IPS-18c (cell line): ENCODE measurements around the gene PDE2A.

ENCODE experiments used
- H3K4me3 ChIP-seq: 2 replicates; pipeline ENCODE4 v1.7.0; 2013; ENCODE audit warnings: low read depth, mild to moderate bottlenecking, low read length, moderate library complexity; ENCODE audit not compliant: insufficient read depth
- H3K9me3 ChIP-seq: one replicate; pipeline ENCODE4 v1.6.1; 2013; ENCODE audit warnings: mild to moderate bottlenecking, low read length, moderate library complexity; ENCODE audit not compliant: control insufficient read depth, insufficient read depth

PDE2A gene

GRCh38 chr11:72634472-72635095 is 39.6 kb downstream of the PDE2A start:
- Histone ChIP-seq H3K9me3 (no peaks in the 10 kb centered on the region), H3K4me3 (no peak overlapping the region)

DNA sequence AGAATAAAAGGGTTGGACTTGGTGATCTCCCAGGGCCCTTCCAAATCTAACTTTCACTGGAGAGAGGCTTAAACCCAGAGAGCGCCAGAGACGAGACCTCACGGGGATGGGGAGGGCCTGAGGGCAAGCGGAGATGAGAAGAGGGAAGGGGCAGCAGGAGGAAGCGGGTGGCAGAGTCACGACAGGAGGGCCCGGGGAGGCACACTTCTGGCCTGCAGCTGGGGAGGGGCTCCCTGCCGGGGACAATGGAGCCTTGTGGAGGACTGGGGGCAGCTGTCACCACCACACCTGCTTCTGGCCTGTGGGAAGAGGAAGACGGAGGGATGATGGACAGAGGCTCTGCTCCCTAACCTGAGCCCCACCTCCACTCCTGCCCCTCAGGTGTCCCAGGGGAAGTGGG is 40.2 kb downstream of the PDE2A start:
- Histone ChIP-seq H3K9me3 (no peaks in the 10 kb centered on the region), H3K4me3 (no peak overlapping the region)

DNA sequence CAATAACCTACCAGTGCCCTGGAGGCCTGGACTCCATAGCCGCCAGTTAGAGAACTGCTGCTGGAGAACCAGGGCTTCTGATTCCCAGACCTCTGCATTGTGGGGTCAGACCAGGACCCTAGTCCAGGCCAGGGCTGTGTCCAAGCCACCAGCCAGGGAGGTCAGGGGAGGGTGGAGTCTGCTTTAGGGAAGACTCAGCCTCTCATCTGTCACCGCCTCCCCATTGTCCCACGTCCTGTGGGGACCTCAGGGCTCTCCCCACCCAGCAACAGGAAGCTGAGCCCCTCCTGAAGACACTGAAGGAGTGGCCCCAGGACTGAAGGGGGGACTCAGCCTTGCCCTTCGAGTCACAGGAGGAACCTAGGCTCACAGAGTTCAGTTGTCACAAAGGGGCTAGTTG is 41.2 kb downstream of the PDE2A start:
- H3K9me3 ChIP-seq = no peaks in the 10 kb centered on the region
- H3K4me3 ChIP-seq = no peak overlapping the region

GRCh38 chr11:72631806-72632731 is 42.2 kb downstream of the PDE2A start:
- H3K4me3 ChIP-seq = no peak overlapping the region; the same call in 1 of the 2 replicates
- no peaks in the 10 kb centered on the region for H3K9me3 ChIP-seq

DNA sequence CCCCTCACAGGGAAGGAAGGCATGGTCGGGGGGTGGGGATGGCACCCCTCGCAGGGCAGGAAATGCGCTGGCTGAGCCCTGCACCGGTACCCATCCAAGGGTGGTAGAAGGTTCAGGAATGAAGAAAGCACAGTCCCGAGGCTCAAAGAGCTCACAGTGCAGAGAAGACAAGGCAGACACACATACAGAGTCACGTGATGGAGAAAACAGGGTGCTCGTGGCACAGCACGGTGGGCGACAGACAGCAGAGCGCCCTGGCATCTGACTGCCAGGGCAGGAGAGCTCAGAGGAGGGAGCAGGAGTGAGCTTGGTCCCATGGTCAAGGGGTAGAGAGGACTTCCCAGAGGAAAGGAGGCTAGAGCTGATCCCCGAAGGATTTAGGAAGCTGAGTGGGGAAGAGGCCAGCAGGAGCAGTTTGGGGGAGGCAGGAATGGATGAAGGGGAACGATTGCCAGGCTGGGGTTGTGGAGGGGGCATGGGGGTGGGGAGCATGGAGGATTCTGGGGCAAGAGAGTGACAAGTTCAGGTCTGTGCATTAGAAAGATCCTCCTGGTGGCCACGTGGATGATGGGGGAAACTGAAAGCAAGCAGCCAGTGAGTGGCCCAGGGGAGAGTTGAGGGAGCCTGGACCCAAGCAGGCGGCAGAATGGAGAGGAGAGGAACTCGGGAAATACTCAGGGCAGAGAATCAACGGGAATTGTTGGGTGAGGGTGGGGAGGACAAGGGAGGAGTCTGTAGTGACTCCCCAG is 43.9 kb downstream of the PDE2A start:
- Histone ChIP-seq H3K4me3 (no peak overlapping the region), H3K9me3 (no peaks in the 10 kb centered on the region)

DNA sequence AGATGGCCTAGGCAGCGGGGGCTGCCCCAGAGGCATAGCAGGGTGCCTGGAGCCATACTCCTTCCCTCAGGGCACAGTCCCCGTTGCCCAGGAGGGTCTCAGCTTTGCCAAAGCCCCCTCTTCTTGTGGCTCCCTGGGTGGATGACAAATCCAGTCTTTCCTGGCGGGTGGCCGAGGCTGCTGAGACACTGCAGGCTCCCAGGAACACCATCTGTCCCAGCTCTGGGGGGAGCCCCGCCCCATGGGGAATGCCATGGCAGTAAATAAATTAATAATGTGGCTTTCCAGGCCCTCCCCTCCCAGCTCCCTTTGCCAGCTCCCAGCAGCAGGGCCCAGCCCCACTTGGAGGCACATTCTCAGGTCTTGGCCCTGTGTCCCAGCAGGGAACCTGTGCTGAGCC is 45.0 kb downstream of the PDE2A start:
- no peaks in the 10 kb centered on the region for H3K9me3 ChIP-seq
- no peak overlapping the region for H3K4me3 ChIP-seq

- H3K4me3 ChIP-seq = no peak overlapping the region
Measured at GRCh38 chr11:72627594-72628281, 46.5 kb downstream of the PDE2A start.

DNA sequence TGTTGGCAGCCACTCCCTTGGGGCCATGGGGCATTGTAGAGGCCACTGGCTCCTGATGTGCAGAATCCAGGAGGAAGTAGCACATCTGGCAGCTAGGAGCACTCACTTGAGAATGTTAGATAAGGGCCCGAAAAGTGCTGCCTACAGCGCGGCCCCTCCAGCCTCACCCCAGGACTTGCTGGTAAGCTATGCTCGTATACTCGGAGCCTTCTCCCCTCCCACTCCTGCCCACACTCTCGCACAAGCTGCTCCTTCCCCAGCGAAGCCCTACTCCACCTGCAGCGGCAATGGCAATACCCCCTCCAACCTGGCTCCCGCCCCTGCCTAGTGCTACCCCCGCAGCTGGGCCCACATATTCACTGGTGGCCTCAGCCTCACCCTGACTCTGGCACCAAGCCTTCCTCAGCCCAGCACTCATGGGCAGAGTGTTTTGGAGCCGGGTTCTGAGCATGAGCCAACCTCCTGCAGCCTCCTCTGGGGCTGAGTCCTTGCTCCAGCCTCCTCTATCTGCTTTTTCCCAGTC is 47.7 kb downstream of the PDE2A start:
- no peak overlapping the region for H3K4me3 ChIP-seq
- no peaks in the 10 kb centered on the region for H3K9me3 ChIP-seq

More at GRCh38 chr11:72627594-72628281, 46.5 kb downstream of the PDE2A start:
- no peaks in the 10 kb centered on the region for H3K9me3 ChIP-seq

DNA sequence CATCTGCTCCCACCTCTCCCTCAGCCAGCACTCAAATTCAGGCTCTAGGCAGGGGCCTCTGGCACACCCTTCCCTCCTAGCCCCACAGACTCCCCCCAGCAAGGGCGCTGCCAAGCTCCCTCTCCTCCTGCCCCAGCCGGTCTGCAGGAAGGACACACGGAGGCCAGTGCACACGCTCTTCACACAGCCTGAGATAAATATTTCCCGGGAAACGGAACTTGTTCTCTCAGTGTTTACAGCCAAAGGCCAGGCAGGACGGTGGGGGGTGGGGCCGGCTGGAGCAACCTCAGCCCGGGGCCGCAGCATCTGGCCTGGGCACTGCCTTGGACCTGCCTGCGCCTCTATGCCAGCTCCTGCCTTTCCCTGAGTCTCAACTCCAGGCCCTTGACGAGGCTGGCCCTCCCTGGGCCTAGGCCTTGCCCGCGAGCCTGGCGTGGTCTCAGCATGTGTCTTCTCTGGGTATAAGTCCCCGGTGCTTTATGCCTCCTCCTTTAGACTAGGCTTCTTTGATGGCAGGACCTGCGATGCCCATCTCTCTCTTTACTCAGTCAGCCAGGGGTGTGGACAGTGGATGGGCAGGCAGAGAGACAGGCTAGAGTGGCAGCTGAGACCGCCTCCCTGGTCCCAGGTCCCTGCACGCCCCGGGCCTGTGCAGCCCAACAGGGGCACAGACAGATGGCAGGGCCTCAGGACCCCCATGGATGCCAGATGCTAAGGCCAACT is 48.4 kb downstream of the PDE2A start:
- no peak overlapping the region for H3K4me3 ChIP-seq
- H3K9me3 ChIP-seq = no peaks in the 10 kb centered on the region

- Histone ChIP-seq H3K4me3 (no peak overlapping the region), H3K9me3 (no peaks in the 10 kb centered on the region)
Measured at GRCh38 chr11:72624496-72625201, 49.6 kb downstream of the PDE2A start.

GRCh38 chr11:72623052-72623451 is 51.2 kb downstream of the PDE2A start:
- H3K9me3 ChIP-seq = no peaks in the 10 kb centered on the region
- no peak overlapping the region for H3K4me3 ChIP-seq

GRCh38 chr11:72621008-72621610 is 53.1 kb downstream of the PDE2A start:
- no peaks in the 10 kb centered on the region for H3K9me3 ChIP-seq
- no peak overlapping the region for H3K4me3 ChIP-seq

- H3K9me3 ChIP-seq = no peaks in the 10 kb centered on the region
- no peak overlapping the region for H3K4me3 ChIP-seq
Measured at GRCh38 chr11:72618803-72619202, 55.4 kb downstream of the PDE2A start.

DNA sequence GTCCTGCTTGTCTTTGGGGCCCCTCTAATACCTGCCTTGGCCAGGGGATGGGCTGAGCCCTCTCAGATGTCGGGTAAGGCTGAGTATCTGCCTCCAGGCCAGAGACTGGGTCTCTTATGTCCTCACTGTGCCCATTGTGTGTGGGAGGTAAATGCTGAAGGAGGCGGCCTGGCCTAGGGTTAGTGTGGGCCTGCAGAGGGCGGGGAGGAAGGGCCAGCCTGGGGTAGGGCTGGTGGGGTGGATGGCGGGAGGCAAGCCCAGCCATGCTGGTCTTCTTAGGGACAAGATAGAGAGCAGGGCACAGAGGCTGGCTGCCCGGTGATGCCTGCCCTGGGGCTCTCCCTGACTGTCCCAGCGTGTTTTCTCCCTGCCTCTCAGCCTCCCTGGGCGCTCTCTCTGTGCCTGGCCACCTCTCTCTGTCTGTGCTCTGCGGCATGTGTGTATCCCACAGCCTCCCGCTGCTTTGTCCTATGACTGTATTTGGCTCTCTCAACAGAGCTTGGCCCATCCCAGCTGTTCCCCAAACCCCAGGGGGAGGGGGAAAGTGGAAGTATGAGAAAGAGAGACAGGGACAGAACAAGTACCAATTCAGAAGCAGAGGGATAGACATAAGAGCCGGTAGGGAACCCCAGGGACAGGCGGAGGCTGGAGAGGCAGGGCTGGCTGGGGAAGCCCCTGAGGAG is 57.0 kb downstream of the PDE2A start:
- Histone ChIP-seq H3K4me3 (no peak overlapping the region), H3K9me3 (no peaks in the 10 kb centered on the region)

DNA sequence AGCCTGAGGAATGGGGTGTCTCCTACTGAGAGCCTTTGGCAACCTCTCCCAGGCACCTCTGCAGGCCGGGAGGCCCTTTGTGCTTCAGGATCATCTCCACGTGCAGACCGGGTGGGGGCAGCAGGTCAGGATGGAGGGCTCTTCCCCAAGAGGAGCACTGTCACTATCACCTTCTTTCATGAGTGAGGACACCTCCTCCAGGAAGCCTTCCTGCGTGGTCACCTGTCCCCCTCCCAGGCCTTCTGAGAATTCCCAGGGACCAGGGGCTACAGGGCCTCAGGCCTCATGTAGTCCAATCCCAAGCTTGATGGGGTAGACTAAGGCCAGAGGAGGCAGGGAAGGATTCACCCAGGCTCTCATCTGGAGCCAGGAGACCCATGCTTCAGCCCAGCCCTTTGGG is 57.6 kb downstream of the PDE2A start:
- H3K9me3 ChIP-seq = no peaks in the 10 kb centered on the region
- H3K4me3 ChIP-seq = no peak overlapping the region
